Measurements from ENCODE around the gene ZNF678.
"Not testable (repeated sequence)": the region's sequence is repeated elsewhere in the genome, so short reads cannot be mapped to it uniquely, and the experiment has no call there.

Gene ZNF678

DNA sequence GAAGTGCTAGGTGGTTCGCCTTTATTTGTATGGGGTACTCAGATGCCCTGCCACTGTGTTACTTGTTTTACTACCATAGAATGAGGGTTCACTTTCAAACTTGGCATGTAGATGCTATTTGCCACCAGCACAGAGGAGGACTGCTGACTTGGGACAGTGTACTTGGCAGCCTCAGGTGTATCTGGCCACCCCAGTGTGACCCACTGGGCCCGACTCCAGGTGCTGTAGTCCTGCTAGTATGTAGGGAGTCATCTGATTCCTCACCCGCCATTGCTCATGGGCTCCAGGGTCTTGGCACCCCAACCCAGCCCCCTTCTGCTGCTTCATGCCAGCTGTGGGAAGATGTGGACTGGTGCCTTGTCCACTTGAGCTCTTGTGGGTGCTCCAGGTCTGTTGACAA lies 40.0 kb downstream of the ZNF678 start:
- TF ChIP-seq, protein P1, sequence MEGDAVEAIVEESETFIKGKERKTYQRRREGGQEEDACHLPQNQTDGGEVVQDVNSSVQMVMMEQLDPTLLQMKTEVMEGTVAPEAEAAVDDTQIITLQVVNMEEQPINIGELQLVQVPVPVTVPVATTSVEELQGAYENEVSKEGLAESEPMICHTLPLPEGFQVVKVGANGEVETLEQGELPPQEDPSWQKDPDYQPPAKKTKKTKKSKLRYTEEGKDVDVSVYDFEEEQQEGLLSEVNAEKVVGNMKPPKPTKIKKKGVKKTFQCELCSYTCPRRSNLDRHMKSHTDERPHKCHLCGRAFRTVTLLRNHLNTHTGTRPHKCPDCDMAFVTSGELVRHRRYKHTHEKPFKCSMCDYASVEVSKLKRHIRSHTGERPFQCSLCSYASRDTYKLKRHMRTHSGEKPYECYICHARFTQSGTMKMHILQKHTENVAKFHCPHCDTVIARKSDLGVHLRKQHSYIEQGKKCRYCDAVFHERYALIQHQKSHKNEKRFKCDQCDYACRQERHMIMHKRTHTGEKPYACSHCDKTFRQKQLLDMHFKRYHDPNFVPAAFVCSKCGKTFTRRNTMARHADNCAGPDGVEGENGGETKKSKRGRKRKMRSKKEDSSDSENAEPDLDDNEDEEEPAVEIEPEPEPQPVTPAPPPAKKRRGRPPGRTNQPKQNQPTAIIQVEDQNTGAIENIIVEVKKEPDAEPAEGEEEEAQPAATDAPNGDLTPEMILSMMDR (IDR thresholded peaks at IDR 0.05; ENCODE audit: insufficient read depth, low read length, poor library complexity, severe bottlenecking), result no peak
- DNase-seq (ENCODE audit: extremely low read depth, insufficient read length), result no peak
- H3K27me3 ChIP-seq (replicated peaks; ENCODE audit: control insufficient read depth, insufficient read depth, low read length), result no peaks in the 10 kb centered on the region
- 0 out of 2 replicates have a peak, but pooled peaks cover 2% of the 10 kb centered on the region for H3K36me3 ChIP-seq (ENCODE audit: control insufficient read depth, insufficient read depth, low read length)
- no peak overlapping the region for H3K4me3 ChIP-seq (replicated peaks; ENCODE audit: low read depth, low read length)

DNA sequence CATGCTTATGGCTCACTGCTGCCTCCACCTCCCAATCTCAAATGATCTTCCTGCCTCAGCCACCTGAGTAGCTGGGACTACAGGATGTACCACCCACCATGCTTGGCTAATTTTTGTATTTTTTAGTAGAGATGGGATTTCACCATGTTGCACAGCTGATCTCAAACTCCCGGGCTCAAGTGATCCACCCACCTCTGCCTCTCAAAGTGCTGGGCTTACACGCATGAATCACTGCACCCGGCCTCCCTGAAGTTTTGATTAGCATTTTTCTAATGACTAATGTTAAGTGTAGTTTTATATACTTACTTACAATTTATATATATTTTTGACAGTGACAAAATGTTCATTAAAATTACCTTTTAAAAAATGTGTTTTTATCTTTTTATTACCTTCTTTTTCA lies 41.1 kb downstream of the ZNF678 start:
- DNase-seq (ENCODE audit: extremely low read depth, insufficient read length), result no peak
- TF ChIP-seq, protein P1 (IDR thresholded peaks at IDR 0.05; ENCODE audit: insufficient read depth, low read length, poor library complexity, severe bottlenecking), result no peak
- no peak overlapping the region for H3K4me3 ChIP-seq (replicated peaks; ENCODE audit: low read depth, low read length)
- H3K27me3 ChIP-seq (replicated peaks; ENCODE audit: control insufficient read depth, insufficient read depth, low read length), result no peaks in the 10 kb centered on the region
- H3K36me3 ChIP-seq (ENCODE audit: control insufficient read depth, insufficient read depth, low read length), result 0 out of 2 replicates have a peak, but pooled peaks cover 2% of the 10 kb centered on the region

DNA sequence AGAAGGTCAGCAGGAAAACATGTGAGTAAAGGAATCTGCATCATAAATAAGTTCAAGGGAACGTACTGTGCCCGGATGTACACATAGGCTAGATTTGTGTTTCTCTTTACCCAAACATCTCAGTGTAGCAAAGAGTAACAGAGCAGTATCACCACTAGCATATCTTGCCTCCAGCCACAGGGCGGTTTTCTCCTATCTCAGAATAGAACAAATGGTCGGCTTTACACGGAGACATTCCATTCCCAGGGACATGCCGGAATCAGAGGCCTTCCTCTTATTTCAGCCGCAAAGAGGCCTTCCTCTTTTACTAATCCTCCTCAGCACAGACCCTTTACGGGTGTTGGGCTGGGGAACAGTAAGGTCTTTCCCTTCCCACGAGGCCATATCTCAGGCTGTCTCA lies 42.9 kb downstream of the ZNF678 start:
- not testable (repeated sequence) for H3K36me3 ChIP-seq (ENCODE audit: control insufficient read depth, insufficient read depth, low read length); H3K27me3 ChIP-seq (replicated peaks; ENCODE audit: control insufficient read depth, insufficient read depth, low read length); H3K4me3 ChIP-seq (replicated peaks; ENCODE audit: low read depth, low read length); DNase-seq (ENCODE audit: extremely low read depth, insufficient read length)

DNA sequence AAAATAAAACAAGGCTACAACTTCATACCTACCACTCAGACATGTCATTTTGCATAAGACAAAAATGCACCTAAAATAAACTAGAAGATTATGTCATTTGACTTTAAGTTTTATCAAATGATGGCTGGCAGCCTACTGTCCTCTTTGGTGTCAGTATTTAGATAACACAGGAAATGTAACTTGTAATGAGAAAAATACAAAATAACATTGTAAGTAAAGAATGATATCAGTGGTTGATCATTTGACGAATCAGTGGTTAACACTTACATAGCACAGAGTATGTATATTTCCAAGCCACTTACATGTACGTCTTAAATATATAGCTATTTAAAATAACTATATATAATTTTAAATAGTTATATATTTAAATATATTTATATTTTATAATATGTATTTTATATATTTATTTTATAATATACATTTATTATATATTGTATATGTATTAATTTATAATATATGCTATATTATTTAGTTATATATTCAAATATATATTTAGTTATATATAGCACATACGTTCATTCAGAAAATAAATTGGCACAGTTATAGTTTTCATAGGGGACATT lies 44.1 kb downstream of the ZNF678 start:
- Histone ChIP-seq H3K36me3 (ENCODE audit: control insufficient read depth, insufficient read depth, low read length) (0 out of 2 replicates have a peak, but pooled peaks cover 2% of the 10 kb centered on the region), H3K27me3 (replicated peaks; ENCODE audit: control insufficient read depth, insufficient read depth, low read length) (no peaks in the 10 kb centered on the region), H3K4me3 (replicated peaks; ENCODE audit: low read depth, low read length) (no peak overlapping the region)
- no peak for DNase-seq (ENCODE audit: extremely low read depth, insufficient read length)
- TF ChIP-seq, protein P1 (IDR thresholded peaks at IDR 0.05; ENCODE audit: insufficient read depth, low read length, poor library complexity, severe bottlenecking), result no peak

DNA sequence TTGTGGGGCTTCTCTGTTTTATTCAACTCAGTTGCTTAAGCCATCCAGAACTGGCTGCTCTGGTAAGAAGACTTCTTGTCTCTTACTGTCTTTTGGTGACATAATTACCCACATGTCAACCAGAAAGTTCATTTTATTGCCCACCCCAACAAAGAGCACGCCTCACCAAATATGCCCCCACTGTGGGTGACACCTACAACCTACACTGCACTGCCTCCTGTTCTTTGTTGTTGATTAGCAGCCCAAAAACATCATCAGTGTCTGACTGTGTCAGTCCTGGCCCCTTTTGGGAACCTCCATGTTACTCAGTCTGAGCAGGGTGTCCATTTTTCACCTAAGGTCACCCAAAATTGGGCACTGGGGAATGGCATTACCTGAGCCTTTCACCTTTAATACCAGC lies 49.3 kb downstream of the ZNF678 start:
- no peak for DNase-seq (ENCODE audit: extremely low read depth, insufficient read length)
- TF ChIP-seq, protein P1 (IDR thresholded peaks at IDR 0.05; ENCODE audit: insufficient read depth, low read length, poor library complexity, severe bottlenecking), result no peak
- H3K36me3 ChIP-seq (ENCODE audit: control insufficient read depth, insufficient read depth, low read length), result no peaks in the 10 kb centered on the region
- no peaks in the 10 kb centered on the region for H3K27me3 ChIP-seq (replicated peaks; ENCODE audit: control insufficient read depth, insufficient read depth, low read length)
- no peak overlapping the region for H3K4me3 ChIP-seq (replicated peaks; ENCODE audit: low read depth, low read length)

DNA sequence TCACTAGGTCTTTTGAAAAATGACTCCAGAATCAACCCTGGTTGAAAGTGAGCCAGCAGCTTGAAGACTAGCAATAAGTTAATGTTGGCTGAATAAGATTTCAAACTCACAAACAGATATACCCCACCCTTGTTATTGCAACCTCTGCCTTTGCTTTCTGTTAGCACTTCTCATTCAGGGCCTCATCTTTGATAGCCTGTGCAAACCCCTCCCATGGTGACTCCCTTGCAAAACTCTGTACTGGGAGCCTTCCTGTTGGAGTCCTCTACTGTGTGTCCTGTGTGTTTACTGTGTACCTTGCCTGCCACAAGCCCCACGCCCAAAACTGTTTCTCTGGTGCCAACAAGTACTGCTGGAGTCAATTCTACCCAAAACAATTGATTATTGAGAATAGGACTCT lies 50.2 kb downstream of the ZNF678 start:
- TF ChIP-seq, protein P1 (IDR thresholded peaks at IDR 0.05; ENCODE audit: insufficient read depth, low read length, poor library complexity, severe bottlenecking), result no peak
- H3K36me3 ChIP-seq (ENCODE audit: control insufficient read depth, insufficient read depth, low read length), result no peaks in the 10 kb centered on the region
- no peak overlapping the region for H3K4me3 ChIP-seq (replicated peaks; ENCODE audit: low read depth, low read length)

More for the DNA sequence above, 50.2 kb downstream of the ZNF678 start:
- H3K27me3 ChIP-seq (replicated peaks; ENCODE audit: control insufficient read depth, insufficient read depth, low read length), result no peaks in the 10 kb centered on the region
- DNase-seq (ENCODE audit: extremely low read depth, insufficient read length), result no peak

Measured in GM06990 (cell line).